ENCODE data around the gene HSPG2. TPM values are rescaled to one million over a fixed set of nuclear protein-coding genes. Genes with fewer than 3 reads are reported as not detected.

HSPG2 gene
- total RNA-seq, 1 donor from 2014 or later, result 656 TPM

DNA sequence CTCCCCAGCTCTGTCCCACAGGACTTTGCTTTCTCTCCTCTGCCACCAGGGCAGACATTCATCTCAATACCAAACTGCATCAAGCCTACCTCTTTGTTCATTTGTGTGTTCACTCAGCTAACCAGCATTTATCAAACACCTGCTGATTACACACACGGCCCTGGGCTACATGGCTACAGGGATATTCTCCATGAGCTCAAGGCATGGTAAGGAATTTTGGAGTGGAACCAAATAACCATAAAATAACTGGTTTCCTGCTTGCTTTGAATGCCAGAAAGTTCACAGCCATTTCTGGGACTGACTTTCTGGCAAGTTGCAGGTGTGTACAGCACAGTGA lies 70.4 kb downstream of the HSPG2 start:
- Mint-ChIP-seq H3K27ac (peak overlapping the region; percentile 78), H3K27me3 (no peaks in the 10 kb centered on the region), H3K36me3 (ENCODE audit: insufficient read depth) (peaks cover 32% of the 10 kb centered on the region), H3K4me3 (ENCODE audit: low read depth) (no peak overlapping the region), H3K9me3 (ENCODE audit: low read depth) (no peaks in the 10 kb centered on the region), H3K4me1 (ENCODE audit: low read depth) (peaks cover 9% of the 10 kb centered on the region)
- no peak for TF ChIP-seq CTCF (IDR thresholded peaks at IDR 0.05; ENCODE audit: unreplicated experiment)
- DNase-seq (ENCODE audit: low spot score, unreplicated experiment), result no peak

DNA sequence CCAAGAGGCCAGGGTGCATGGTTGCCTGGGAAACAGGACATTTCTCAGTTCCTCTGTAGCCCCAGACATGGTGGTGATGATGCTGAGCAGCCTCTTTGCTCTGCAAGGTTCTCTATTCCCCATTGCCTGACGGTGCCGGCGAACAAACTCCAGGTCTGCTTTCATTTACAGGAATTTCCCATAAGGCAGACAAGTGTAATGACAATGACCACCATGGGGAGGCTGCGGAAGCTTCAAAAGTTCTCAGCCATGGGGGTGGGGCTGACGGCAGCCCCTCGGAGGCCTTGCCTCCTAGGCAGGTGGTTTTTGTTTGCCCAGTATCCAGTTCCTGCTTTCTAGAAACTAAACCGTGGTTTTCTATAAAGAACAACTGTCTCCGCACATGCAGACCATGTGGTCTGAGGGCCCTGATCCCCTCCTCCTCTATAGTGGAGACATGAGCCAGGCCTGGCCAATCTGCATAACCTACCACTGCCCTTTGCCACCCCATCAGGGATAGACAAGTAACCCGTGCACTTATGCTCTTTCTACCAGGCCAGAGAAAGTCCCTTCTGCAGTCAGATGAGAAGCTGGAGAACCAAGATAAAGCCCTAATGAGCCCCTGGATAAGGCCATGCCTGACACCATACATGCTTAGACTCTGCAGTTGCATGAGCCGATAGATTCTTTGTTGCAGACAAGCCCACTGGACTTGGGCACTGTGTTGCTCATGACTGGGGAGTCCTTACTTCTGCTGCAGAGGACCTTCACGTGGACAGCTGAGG lies 71.0 kb downstream of the HSPG2 start:
- H3K27me3 Mint-ChIP-seq, result no peaks in the 10 kb centered on the region
- no peak for DNase-seq (ENCODE audit: low spot score, unreplicated experiment)
- no peak overlapping the region for H3K4me3 Mint-ChIP-seq (ENCODE audit: low read depth)
- peaks cover 33% of the 10 kb centered on the region for H3K36me3 Mint-ChIP-seq (ENCODE audit: insufficient read depth)
- peak overlapping the region; percentile 78 for H3K27ac Mint-ChIP-seq
- TF ChIP-seq CTCF (IDR thresholded peaks at IDR 0.05; ENCODE audit: unreplicated experiment), result peak; percentile 33
- H3K4me1 Mint-ChIP-seq (ENCODE audit: low read depth), result peaks cover 9% of the 10 kb centered on the region
- no peaks in the 10 kb centered on the region for H3K9me3 Mint-ChIP-seq (ENCODE audit: low read depth)

GRCh38 chr1:21865609-21865942 lies 71.5 kb downstream of the HSPG2 start:
- H3K9me3 Mint-ChIP-seq (ENCODE audit: low read depth), result no peaks in the 10 kb centered on the region
- H3K27ac Mint-ChIP-seq, result no peak overlapping the region
- no peak overlapping the region for H3K4me3 Mint-ChIP-seq (ENCODE audit: low read depth)
- H3K4me1 Mint-ChIP-seq (ENCODE audit: low read depth), result peaks cover 9% of the 10 kb centered on the region
- no peaks in the 10 kb centered on the region for H3K27me3 Mint-ChIP-seq
- H3K36me3 Mint-ChIP-seq (ENCODE audit: insufficient read depth), result peaks cover 33% of the 10 kb centered on the region
- no peak for TF ChIP-seq CTCF (IDR thresholded peaks at IDR 0.05; ENCODE audit: unreplicated experiment)
- DNase-seq (ENCODE audit: low spot score, unreplicated experiment), result no peak

DNA sequence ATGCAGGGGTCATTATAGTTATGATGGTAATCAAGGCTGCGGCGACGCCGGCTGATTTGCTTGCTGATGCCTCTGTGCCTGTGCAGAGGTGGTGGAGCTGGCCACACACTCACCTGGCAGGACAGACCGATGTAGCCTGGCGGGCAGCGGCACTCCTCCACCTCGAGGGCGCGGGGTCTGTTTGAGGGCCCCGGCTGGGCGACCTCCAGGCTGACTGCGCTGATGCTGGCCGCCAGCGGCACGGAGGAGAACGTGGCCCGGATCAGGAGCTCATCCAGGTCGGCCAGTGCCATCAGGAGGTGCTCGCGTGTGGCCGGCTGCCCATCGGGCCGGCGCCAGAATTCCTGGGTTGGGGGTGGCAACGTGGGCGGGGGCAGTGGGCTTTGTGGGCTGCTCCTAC lies 72.4 kb downstream of the HSPG2 start:
- Mint-ChIP-seq H3K9me3 (ENCODE audit: low read depth) (no peaks in the 10 kb centered on the region), H3K4me3 (ENCODE audit: low read depth) (no peak overlapping the region), H3K27ac (peak overlapping the region; percentile 74), H3K4me1 (ENCODE audit: low read depth) (peaks cover 9% of the 10 kb centered on the region), H3K36me3 (ENCODE audit: insufficient read depth) (peaks cover 33% of the 10 kb centered on the region), H3K27me3 (no peaks in the 10 kb centered on the region)
- no peak for DNase-seq (ENCODE audit: low spot score, unreplicated experiment)
- TF ChIP-seq CTCF (IDR thresholded peaks at IDR 0.05; ENCODE audit: unreplicated experiment), result no peak

GRCh38 chr1:21863981-21864380 lies 73.1 kb downstream of the HSPG2 start:
- H3K27me3 Mint-ChIP-seq, result no peaks in the 10 kb centered on the region
- DNase-seq (ENCODE audit: low spot score, unreplicated experiment), result no peak
- H3K36me3 Mint-ChIP-seq (ENCODE audit: insufficient read depth), result peaks cover 34% of the 10 kb centered on the region
- H3K4me1 Mint-ChIP-seq (ENCODE audit: low read depth), result peaks cover 9% of the 10 kb centered on the region
- H3K9me3 Mint-ChIP-seq (ENCODE audit: low read depth), result no peaks in the 10 kb centered on the region
- no peak for TF ChIP-seq CTCF (IDR thresholded peaks at IDR 0.05; ENCODE audit: unreplicated experiment)
- peak overlapping the region; percentile 74 for H3K27ac Mint-ChIP-seq
- no peak overlapping the region for H3K4me3 Mint-ChIP-seq (ENCODE audit: low read depth)
